IPS-11a (cell line): ENCODE measurements around the gene SP2.

Source experiments
- H3K4me3 ChIP-seq: one replicate; pipeline ENCODE4 v1.5.1; 2013; ENCODE audit warnings: low read depth, low read length, control low read depth

The SP2 gene

GRCh38 chr17:47970725-47971499 is 74.9 kb downstream of the SP2 start, which contains the start of gene CDK5RAP3:
TSS of gene CDK5RAP3 (plus strand) at chr17:47971113. CDS start at chr17:47971147, 34 bp downstream.
- peak within 1 kb of the TSS; percentile 85 for H3K4me3 ChIP-seq

DNA sequence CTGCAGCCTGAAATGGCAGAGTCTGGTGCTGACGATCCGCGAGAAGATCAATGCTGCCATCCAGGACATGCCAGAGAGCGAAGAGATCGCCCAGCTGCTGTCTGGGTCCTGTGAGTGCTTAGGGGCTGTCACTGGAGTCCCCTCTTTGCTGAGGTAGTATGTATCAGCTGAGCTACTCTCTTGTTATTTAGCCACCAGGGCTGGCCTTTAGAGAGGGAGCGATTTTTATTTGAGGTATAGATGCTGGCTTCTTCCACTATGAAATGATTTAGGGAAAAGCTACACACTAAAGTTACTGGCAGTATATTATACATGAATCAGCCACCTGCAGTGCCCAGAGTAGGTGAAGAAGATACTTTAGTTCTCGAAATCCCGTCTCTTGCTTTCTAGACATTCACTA is 77.5 kb downstream of the SP2 start:
- no peak overlapping the region for H3K4me3 ChIP-seq

GRCh38 chr17:47975189-47975822 is 79.3 kb downstream of the SP2 start:
- H3K4me3 ChIP-seq = no peak overlapping the region

- H3K4me3 ChIP-seq = no peak overlapping the region
Measured at GRCh38 chr17:47975823-47976205, 79.8 kb downstream of the SP2 start.

DNA sequence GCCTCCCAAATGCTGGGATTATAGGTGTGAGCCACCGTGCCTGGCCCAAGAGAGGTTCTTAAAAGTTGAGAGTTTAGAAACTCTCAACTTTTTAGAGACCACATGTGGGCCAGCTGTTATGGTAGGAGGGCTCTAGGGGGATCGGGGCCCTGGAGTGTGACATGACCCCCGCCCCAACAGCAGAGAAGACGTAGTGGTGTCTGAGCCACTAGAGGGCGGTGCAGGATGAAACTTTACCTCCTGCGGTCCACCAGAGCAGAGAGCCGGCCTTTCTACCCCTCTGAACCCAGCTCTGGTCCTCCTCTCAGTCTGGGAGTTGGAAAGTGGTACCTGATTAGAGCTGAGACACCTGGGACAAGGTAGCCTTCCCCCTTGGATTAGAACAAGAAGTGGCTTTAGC is 82.3 kb downstream of the SP2 start:
- H3K4me3 ChIP-seq = no peak overlapping the region
